Vagina (tissue), 2 donors: Measurements from ENCODE around the gene THBD.

Experiments
- POLR2A ChIP-seq, 2 donors: fragments of 450-650 bp; IDR thresholded peaks; one replicate each; pipeline ENCODE4 v1.6.1; 2017; ENCODE audit warnings: antibody characterized with exemption in 2 of 2, mild to moderate bottlenecking in 2 of 2, moderate library complexity in 2 of 2
- POLR2AphosphoS5 ChIP-seq, 2 donors: sonication (generic); formaldehyde crosslinking; IDR thresholded peaks; one replicate each; pipeline ENCODE4 v1.9.0; 2017; ENCODE audit warnings: antibody characterized with exemption in 2 of 2, mild to moderate bottlenecking in 2 of 2, low read depth in 1 of 2; ENCODE audit not compliant: insufficient read depth in 1 of 2
- TF ChIP-seq, protein P1 (sequence below), 3 experiments: fragments of 450-650 bp in 2 of 3; fragments of 200-600 bp in 1 of 3; sonication (generic) in 1 of 3; IDR thresholded peaks; one replicate each; pipeline ENCODE4 v1.5.1; 2017 to 2019; ENCODE audit warnings: antibody characterized with exemption in 3 of 3, mild to moderate bottlenecking in 2 of 3, moderate library complexity in 2 of 3

DNA sequence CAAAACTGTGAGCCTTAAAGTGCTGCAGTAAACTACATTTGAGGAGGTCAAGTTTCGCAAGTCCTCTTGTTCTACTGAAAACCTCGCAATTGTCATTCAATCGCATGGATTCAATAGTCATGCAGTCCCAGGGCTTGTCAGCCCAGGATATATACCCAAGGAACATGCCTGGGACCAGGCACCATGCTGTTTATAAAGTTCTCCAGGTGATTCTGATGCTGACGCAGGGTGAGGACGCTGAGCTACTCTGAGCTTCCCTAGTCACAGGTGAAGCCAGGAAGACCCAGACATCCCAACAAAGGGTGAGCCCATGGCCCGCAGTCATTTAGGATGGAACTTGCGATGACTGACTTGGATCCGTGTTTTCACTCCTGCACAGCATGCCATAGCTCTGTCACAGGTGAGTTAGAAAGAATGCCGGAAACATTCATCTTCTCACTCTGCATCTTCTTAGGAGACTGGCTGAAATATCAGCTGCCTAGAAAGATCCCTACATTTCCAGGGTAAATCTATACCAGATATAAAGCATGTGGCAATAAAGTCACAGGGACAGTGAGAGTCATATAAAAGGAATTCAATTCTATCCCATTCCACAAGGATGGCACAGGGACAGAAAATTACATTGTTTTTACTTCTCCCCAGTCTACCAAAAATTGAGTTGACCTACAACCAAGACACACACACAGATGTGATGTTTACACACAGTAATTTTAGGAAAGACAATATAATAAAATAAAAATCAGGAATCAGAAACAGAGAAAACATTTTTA, 41.4 kb downstream of the THBD start:
- TF ChIP-seq POLR2A (IDR thresholded peaks at IDR 0.05) (no peak), POLR2AphosphoS5 (IDR thresholded peaks at IDR 0.05; ENCODE audit: insufficient read depth in 1 of 2, low read depth in 1 of 2) (no peak)
- TF ChIP-seq, protein P1, sequence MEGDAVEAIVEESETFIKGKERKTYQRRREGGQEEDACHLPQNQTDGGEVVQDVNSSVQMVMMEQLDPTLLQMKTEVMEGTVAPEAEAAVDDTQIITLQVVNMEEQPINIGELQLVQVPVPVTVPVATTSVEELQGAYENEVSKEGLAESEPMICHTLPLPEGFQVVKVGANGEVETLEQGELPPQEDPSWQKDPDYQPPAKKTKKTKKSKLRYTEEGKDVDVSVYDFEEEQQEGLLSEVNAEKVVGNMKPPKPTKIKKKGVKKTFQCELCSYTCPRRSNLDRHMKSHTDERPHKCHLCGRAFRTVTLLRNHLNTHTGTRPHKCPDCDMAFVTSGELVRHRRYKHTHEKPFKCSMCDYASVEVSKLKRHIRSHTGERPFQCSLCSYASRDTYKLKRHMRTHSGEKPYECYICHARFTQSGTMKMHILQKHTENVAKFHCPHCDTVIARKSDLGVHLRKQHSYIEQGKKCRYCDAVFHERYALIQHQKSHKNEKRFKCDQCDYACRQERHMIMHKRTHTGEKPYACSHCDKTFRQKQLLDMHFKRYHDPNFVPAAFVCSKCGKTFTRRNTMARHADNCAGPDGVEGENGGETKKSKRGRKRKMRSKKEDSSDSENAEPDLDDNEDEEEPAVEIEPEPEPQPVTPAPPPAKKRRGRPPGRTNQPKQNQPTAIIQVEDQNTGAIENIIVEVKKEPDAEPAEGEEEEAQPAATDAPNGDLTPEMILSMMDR (IDR thresholded peaks at IDR 0.05) = no peak
